ENCODE measurements around the gene BLID. TPM values are rescaled to one million over a fixed set of nuclear protein-coding genes. Genes with fewer than 3 reads are reported as not detected.

The BLID gene
- total RNA-seq, 1 experiment from 2014 or later, result 2.0 TPM

GRCh38 chr11:122103321-122103720 is 12.7 kb downstream of the BLID start:
- CTCF ChIA-PET, result no interaction called here
- 0 out of 2 replicates have a peak, but pooled peaks cover 10% of the 10 kb centered on the region for H3K36me3 ChIP-seq (ENCODE audit: low read depth)
- DNase-seq, result no peak

GRCh38 chr11:122102426-122102825 is 13.6 kb downstream of the BLID start:
- Histone ChIP-seq H3K4me3 (no peak overlapping the region), H3K79me2 (ENCODE audit: low read depth) (no peaks in the 10 kb centered on the region), H3F3A (ENCODE audit: insufficient read depth, low read depth) (no peaks in the 10 kb centered on the region), H3K36me3 (ENCODE audit: low read depth) (0 out of 2 replicates have a peak, but pooled peaks cover 14% of the 10 kb centered on the region), H3K27ac (no peak overlapping the region), H3K9me3 (ENCODE audit: insufficient read depth, low read depth) (0 out of 2 replicates have a peak, but pooled peaks cover 3% of the 10 kb centered on the region), H3K9me2 (ENCODE audit: insufficient read depth) (no peaks in the 10 kb centered on the region), H4K20me1 (ENCODE audit: insufficient read depth) (no peaks in the 10 kb centered on the region), H3K4me1 (replicated peaks; ENCODE audit: insufficient read depth) (no peaks in the 10 kb centered on the region), H2AFZ (no peak overlapping the region), H3K4me2 (no peak overlapping the region), H3K27me3 (ENCODE audit: insufficient read depth, low read depth) (no peaks in the 10 kb centered on the region)
- no TSS peak for BruUV-seq (replicated peaks)
- POLR2A ChIA-PET (ENCODE audit: unreplicated experiment), result no interaction called here
- TF ChIP-seq CTCF (conservative IDR thresholded peaks at IDR 0.05), result no peak
- no peak for TF ChIP-seq EZH2 (IDR thresholded peaks at IDR 0.05; ENCODE audit: low read depth)
- DNase-seq, result no peak
- CTCF ChIA-PET, result interaction anchor here (0.7 kb wide), 1 partner anchor 62 kb away, joined by 4 read pairs; no protein-coding TSS in a partner anchor
- intact Hi-C loops (cut with micrococcal nuclease; ENCODE audit: unreplicated experiment), result no loop called here

More at GRCh38 chr11:122103321-122103720, 12.7 kb downstream of the BLID start:
- BruUV-seq (replicated peaks), result no TSS peak
- intact Hi-C loops (cut with micrococcal nuclease; ENCODE audit: unreplicated experiment), result no loop called here
- no peaks in the 10 kb centered on the region for H4K20me1 ChIP-seq (ENCODE audit: insufficient read depth)
- H3K9me3 ChIP-seq (ENCODE audit: insufficient read depth, low read depth), result no peaks in the 10 kb centered on the region
- no peaks in the 10 kb centered on the region for H3K27me3 ChIP-seq (ENCODE audit: insufficient read depth, low read depth)
- H3K27ac ChIP-seq, result no peak overlapping the region
- no peaks in the 10 kb centered on the region for H3K79me2 ChIP-seq (ENCODE audit: low read depth)
- TF ChIP-seq CTCF (conservative IDR thresholded peaks at IDR 0.05) (no peak), EZH2 (IDR thresholded peaks at IDR 0.05; ENCODE audit: low read depth) (no peak)
- POLR2A ChIA-PET (ENCODE audit: unreplicated experiment), result no interaction called here
- H3F3A ChIP-seq (ENCODE audit: insufficient read depth, low read depth), result no peaks in the 10 kb centered on the region
- H3K4me3 ChIP-seq, result no peak overlapping the region
- H3K9me2 ChIP-seq (ENCODE audit: insufficient read depth), result no peaks in the 10 kb centered on the region
- H3K4me1 ChIP-seq (replicated peaks; ENCODE audit: insufficient read depth), result no peaks in the 10 kb centered on the region
- H2AFZ ChIP-seq, result no peak overlapping the region
- H3K4me2 ChIP-seq, result no peak overlapping the region

- Histone ChIP-seq H3K36me3 (ENCODE audit: low read depth) (0 out of 2 replicates have a peak, but pooled peaks cover 10% of the 10 kb centered on the region), H3K4me2 (no peak overlapping the region), H3F3A (ENCODE audit: insufficient read depth, low read depth) (no peaks in the 10 kb centered on the region), H3K27ac (no peak overlapping the region), H3K9me2 (ENCODE audit: insufficient read depth) (no peaks in the 10 kb centered on the region), H4K20me1 (ENCODE audit: insufficient read depth) (no peaks in the 10 kb centered on the region), H3K9me3 (ENCODE audit: insufficient read depth, low read depth) (0 out of 2 replicates have a peak, but pooled peaks cover 3% of the 10 kb centered on the region), H2AFZ (no peak overlapping the region), H3K27me3 (ENCODE audit: insufficient read depth, low read depth) (no peaks in the 10 kb centered on the region), H3K79me2 (ENCODE audit: low read depth) (no peaks in the 10 kb centered on the region), H3K4me3 (no peak overlapping the region), H3K4me1 (replicated peaks; ENCODE audit: insufficient read depth) (no peaks in the 10 kb centered on the region)
- ChIA-PET CTCF (interaction anchor here (0.7 kb wide), 1 partner anchor 63 kb away, joined by 4 read pairs; no protein-coding TSS in a partner anchor), POLR2A (ENCODE audit: unreplicated experiment) (no interaction called here)
- TF ChIP-seq EZH2 (IDR thresholded peaks at IDR 0.05; ENCODE audit: low read depth) (no peak), CTCF (conservative IDR thresholded peaks at IDR 0.05) (no peak)
- intact Hi-C loops (cut with micrococcal nuclease; ENCODE audit: unreplicated experiment), result no loop called here
- no TSS peak for BruUV-seq (replicated peaks)
- DNase-seq, result no peak
These were observed 14.3 kb downstream of the BLID start for GRCh38 chr11:122101625-122102291.

Measured in PC-9 (cell line).